ENCODE measurements around the gene NIN.
"Not testable (repeated sequence)": the region's sequence is repeated elsewhere in the genome, so short reads cannot be mapped to it uniquely, and the experiment has no call there.

Gene NIN

DNA sequence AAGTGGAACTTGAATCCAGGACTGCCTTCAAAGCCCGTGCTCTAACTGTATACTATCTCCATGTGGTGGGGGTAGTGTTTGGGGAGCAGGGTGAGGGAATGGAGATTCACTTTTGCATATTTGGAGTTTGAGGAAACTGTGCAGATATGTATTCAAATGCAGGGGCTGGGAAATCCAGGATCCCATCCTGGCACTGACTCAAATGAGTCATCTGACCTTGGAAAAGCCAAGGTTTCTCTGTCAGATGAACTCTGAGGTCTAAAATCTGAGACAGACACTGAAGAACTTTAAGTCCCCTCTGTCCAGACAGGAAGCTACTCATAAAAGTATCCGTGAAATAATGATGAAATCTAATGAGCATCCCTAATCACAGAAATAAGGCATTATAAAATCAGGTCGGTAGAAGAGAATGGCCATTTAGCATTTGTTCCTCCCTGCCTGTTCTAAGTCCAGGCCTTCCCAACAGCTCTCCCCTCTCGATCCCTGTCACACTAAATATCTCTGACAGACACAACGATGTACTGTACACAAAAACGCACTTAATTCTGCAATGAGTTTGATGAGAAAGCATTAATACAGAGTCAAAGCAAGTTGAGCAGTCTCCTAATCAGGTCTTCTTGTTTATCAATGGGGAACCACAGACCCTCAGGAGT lies 14.4 kb downstream of the NIN start:
- FAIRE-seq (no peak), DNase-seq (ENCODE audit: insufficient read length, low spot score) (no peak)

DNA sequence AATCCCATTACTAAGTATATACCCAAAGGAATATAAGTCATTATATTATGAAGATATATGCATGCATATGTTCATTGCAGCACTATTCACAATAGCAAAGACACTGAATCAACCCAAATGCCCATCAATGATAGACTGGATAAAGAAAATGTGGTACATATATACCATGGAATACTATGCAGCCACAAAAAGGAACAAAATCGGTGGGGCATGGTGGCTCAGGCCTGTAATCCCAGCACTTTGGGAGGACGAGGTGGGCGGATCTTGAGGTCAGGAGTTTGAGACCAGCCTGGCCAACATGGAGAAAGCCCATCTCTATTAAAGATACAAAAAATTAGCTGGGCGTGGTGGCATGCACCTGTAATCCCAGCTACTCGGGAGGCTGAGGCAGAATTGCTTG lies 15.4 kb downstream of the NIN start:
- not testable (repeated sequence) for DNase-seq (ENCODE audit: insufficient read length, low spot score); FAIRE-seq

More for the DNA sequence above, 14.4 kb downstream of the NIN start:
- TF ChIP-seq, protein P1, sequence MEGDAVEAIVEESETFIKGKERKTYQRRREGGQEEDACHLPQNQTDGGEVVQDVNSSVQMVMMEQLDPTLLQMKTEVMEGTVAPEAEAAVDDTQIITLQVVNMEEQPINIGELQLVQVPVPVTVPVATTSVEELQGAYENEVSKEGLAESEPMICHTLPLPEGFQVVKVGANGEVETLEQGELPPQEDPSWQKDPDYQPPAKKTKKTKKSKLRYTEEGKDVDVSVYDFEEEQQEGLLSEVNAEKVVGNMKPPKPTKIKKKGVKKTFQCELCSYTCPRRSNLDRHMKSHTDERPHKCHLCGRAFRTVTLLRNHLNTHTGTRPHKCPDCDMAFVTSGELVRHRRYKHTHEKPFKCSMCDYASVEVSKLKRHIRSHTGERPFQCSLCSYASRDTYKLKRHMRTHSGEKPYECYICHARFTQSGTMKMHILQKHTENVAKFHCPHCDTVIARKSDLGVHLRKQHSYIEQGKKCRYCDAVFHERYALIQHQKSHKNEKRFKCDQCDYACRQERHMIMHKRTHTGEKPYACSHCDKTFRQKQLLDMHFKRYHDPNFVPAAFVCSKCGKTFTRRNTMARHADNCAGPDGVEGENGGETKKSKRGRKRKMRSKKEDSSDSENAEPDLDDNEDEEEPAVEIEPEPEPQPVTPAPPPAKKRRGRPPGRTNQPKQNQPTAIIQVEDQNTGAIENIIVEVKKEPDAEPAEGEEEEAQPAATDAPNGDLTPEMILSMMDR (IDR thresholded peaks at IDR 0.05; ENCODE audit: insufficient read depth, missing control alignments) = no peak

DNA sequence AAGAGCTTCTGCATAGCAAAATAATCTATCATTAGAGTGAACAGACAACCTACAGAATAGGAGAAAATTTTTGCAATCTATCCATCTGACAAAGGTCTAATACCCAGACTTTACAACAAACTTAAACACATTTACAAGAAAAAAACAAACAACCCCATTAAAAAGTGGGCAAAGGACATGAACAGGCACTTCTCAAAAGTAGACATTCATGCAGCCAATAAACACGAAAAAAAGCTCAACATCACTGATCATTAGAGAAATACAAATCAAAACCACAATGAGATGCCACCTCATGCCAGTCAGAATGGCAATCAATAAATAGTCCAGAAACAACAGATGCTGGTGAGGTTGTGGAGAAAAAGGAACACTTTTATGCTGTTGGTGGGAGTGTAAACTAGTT lies 15.9 kb downstream of the NIN start:
- DNase-seq (ENCODE audit: insufficient read length, low spot score); FAIRE-seq: not testable (repeated sequence)

DNA sequence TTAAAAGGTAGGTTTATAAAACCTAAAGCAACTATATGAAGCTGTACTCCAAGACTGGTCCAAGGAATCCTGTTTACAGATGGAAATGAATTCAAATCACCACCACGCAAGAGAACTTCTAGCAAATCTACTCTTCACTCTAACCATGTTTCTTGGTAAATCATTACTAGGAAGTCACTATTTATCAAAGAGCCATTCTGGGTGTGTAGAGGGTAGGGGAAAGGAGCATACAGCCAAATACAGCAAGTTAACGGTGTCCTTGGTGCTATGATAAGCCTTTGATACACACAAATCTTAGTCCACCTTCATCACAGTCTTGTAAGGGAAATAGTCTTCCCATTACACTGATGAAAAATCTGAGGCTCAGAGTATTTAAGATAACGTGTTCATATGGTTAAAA lies 16.8 kb downstream of the NIN start:
- DNase-seq (ENCODE audit: insufficient read length, low spot score) (no peak), FAIRE-seq (no peak)
- TF ChIP-seq, protein P1 (IDR thresholded peaks at IDR 0.05; ENCODE audit: insufficient read depth, missing control alignments) = no peak

DNA sequence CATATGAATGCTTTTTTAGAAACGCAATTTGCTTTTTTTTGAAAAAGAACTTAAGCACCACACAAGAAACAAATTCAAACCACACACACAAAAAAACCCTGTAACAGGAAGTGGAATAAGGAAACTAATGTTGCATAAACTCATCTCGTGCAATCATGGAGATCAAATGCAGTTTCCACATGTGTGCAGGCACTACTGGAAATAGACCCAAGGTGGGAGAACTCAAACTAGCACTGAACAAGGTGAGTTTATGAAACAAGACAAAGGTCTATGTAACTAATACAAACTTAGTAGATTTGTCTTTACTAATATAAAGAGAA lies 17.5 kb downstream of the NIN start:
- FAIRE-seq (no peak), DNase-seq (ENCODE audit: insufficient read length, low spot score) (no peak)
- TF ChIP-seq, protein P1 (IDR thresholded peaks at IDR 0.05; ENCODE audit: insufficient read depth, missing control alignments) = no peak

DNA sequence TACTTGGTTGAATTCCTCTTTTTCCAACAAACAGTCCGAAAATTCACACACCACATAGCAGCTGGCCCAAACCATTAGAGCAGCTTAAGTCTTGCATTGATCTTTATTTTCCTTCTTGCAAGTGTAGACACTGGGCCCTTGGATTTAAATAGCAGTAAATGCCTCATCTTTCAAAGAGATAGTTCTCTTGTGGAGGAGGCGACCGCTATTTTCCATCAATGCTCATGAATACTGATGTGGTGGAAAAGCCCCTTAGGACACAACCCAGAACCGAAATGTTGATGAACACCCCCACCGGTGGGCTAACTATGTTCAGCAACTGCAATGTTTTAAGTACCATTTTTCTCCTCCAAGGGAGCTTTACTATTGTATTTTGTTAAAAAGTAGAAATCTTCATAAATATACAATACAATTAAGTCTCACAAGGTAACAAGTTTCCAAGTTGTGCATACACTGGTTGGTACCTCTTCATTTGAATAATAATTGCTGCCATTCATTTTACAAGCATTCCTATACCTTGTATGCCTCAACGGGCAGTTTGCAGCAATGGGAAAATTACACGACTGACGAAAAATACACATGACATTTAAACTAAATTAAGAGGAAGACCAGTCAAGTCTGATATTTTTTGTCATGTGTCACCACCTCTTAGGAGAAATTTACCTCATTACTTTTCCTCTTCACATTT lies 18.0 kb downstream of the NIN start:
- TF ChIP-seq, protein P1 (IDR thresholded peaks at IDR 0.05; ENCODE audit: insufficient read depth, missing control alignments) = no peak
- DNase-seq (ENCODE audit: insufficient read length, low spot score) (no peak), FAIRE-seq (no peak)

DNA sequence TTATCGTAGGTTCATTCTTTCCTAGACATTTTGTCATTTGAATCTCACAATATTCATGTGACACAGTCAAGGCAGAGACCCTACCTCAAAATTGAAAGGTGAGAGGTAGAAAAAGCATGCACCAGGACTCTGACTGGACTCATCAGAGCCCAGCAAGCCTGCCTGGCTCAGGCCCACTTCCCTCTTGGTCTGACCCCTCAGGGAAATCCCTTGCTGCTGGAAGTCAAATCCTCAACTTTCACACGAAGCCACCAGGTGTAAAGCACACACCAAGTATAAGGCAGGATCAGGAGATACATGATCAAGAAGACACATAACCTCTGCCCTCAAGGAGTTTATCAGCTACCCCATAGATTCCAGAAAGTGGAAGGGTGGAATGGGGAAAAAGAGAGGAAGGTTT lies 18.8 kb downstream of the NIN start:
- DNase-seq (ENCODE audit: insufficient read length, low spot score) = no peak
- TF ChIP-seq, protein P1 (IDR thresholded peaks at IDR 0.05; ENCODE audit: insufficient read depth, missing control alignments) = no peak
- no peak for FAIRE-seq

DNA sequence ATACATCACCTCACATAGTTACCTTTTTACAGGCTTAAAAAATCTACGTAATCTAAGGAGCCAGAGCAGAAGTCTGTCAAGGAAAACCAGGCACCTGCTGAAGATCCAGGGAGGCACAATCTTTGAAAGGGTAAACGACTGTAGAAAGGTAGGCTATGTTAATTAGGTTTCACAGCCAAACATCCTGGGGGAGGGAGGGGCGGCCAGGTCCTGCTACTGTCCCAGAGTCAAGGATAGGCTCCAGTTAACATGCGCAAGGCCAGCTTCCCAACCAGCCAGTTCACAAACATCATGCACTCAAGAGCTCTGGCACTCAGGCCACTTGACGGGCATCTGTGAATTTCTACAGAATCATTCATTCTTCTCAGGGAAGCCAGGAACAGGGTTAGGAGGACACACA lies 22.9 kb downstream of the NIN start:
- TF ChIP-seq, protein P1 (IDR thresholded peaks at IDR 0.05; ENCODE audit: insufficient read depth, missing control alignments) = no peak
- FAIRE-seq = no peak
- DNase-seq (ENCODE audit: insufficient read length, low spot score) = no peak
